Neural progenitor cell (in vitro differentiated cells): ENCODE measurements around the gene MICAL2. TPM values are rescaled to one million over a fixed set of nuclear protein-coding genes. Genes with fewer than 3 reads are reported as not detected.
A peak's percentile ranks its signal among the peaks of the same experiment; 100 is the strongest.

Experiments used
- DNase-seq: peaks from one replicate; pipeline ENCODE4 v3.0.0-alpha.2; 2016; ENCODE audit warnings: low spot score
- H2AFZ ChIP-seq: fragments of 200-600 bp; sonication (generic); replicated peaks from 2 replicates; pipeline ENCODE4 v1.6.1; 2016; ENCODE audit warnings: antibody characterized with exemption
- H3F3A ChIP-seq: fragments of 200-600 bp; sonication (generic); 2 replicates; pipeline ENCODE4 v1.6.1; 2016; ENCODE audit warnings: antibody characterized with exemption, low read depth
- H3K27ac ChIP-seq: fragments of 200-600 bp; sonication (generic); 2 replicates; pipeline ENCODE4 v1.5.1; 2016; ENCODE audit warnings: mild to moderate bottlenecking
- H3K27me3 ChIP-seq: fragments of 200-600 bp; sonication (generic); 2 replicates; pipeline ENCODE4 v1.6.1; 2016; ENCODE audit warnings: mild to moderate bottlenecking, moderate library complexity
- H3K36me3 ChIP-seq: fragments of 200-600 bp; sonication (generic); 2 replicates; pipeline ENCODE4 v1.5.1; 2016
- H3K4me1 ChIP-seq: fragments of 200-600 bp; sonication (generic); 2 replicates; pipeline ENCODE4 v1.6.1; 2016; ENCODE audit warnings: mixed run types
- H3K4me2 ChIP-seq: fragments of 200-600 bp; sonication (generic); 2 replicates; pipeline ENCODE4 v1.6.1; 2016
- H3K4me3 ChIP-seq: fragments of 200-600 bp; sonication (generic); 2 replicates; pipeline ENCODE4 v1.5.1; 2016
- H3K79me2 ChIP-seq: fragments of 200-600 bp; sonication (generic); 2 replicates; pipeline ENCODE4 v1.6.1; 2016; ENCODE audit warnings: low read depth
- H3K9ac ChIP-seq: fragments of 200-600 bp; sonication (generic); 2 replicates; pipeline ENCODE4 v1.6.1; 2016
- H3K9me3 ChIP-seq: fragments of 200-600 bp; sonication (generic); 2 replicates; pipeline ENCODE4 v1.5.1; 2016; ENCODE audit warnings: low read depth
- H4K20me1 ChIP-seq: fragments of 200-600 bp; sonication (generic); 2 replicates; pipeline ENCODE4 v1.6.1; 2016; ENCODE audit warnings: low read depth
- H3K27ac Mint-ChIP-seq: 3 replicates; pipeline ENCODE4 v1.8.0; 2021; ENCODE audit warnings: mixed read lengths
- H3K27me3 Mint-ChIP-seq: 2 replicates; pipeline ENCODE4 v1.8.0; 2022; ENCODE audit warnings: low read depth, mild to moderate bottlenecking, inconsistent platforms, moderate library complexity, mixed read lengths; ENCODE audit not compliant: insufficient read depth
- H3K36me3 Mint-ChIP-seq: 3 replicates; pipeline ENCODE4 v1.8.0; 2021; ENCODE audit warnings: mixed read lengths
- H3K4me1 Mint-ChIP-seq: 3 replicates; pipeline ENCODE4 v1.8.0; 2021; ENCODE audit warnings: mixed read lengths
- H3K4me3 Mint-ChIP-seq: 3 replicates; pipeline ENCODE4 v1.8.0; 2021; ENCODE audit warnings: mild to moderate bottlenecking, moderate library complexity, mixed read lengths
- H3K9me3 Mint-ChIP-seq: 3 replicates; pipeline ENCODE4 v1.8.0; 2020; ENCODE audit warnings: mixed read lengths
- EZH2 ChIP-seq: fragments of 200-600 bp; sonication (generic); IDR thresholded peaks from 2 replicates; pipeline ENCODE4 v1.6.1; 2017; ENCODE audit warnings: antibody characterized with exemption, mild to moderate bottlenecking, moderate library complexity
- EZH2phosphoT487 ChIP-seq: fragments of 200-600 bp; sonication (generic); IDR thresholded peaks from 2 replicates; pipeline ENCODE4 v1.6.1; 2017; ENCODE audit warnings: antibody characterized with exemption
- total RNA-seq: library from RNA; depleted of rRNA; stranded (reverse); fragments of >200 nt; gene quantifications from 2 replicates; pipeline ENCODE4 v1.2.3, GENCODE V29; 2015; ENCODE audit warnings: low replicate concordance
- TF ChIP-seq, protein P1 (sequence below): fragments of 200-600 bp; sonication (generic); IDR thresholded peaks from 2 replicates; pipeline ENCODE4 v1.5.1; 2017; ENCODE audit warnings: antibody characterized with exemption, mild to moderate bottlenecking

MICAL2 gene
- total RNA-seq, 1 donor from 2014 or later: 0.60 TPM

DNA sequence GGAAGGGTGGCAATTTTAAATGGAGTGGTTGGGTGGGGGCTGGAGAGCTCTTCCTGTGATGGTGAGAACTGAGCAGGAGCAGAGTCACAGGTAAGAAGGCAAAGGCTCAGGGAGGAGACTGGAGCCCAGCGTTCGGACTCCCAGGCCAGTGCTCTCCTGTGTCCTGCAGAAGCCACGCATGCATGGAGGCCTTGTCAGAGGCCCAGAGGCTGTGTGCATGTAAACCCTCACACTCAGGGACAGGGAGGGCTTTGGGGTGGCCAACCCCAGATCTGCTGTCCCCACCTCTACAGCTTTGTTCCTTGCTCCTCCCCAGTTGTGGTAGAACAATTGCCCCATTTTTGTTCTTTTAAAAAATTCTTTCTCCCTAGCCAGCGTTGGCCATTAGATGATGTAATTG lies 136.6 kb downstream of the MICAL2 start:
- Histone ChIP-seq H4K20me1 (no peaks in the 10 kb centered on the region), H3F3A (no peaks in the 10 kb centered on the region), H3K4me1 (peaks cover 38% of the 10 kb centered on the region), H3K9me3 (no peaks in the 10 kb centered on the region), H3K27ac (no peak overlapping the region), H2AFZ (no peak overlapping the region), H3K27me3 (no peaks in the 10 kb centered on the region), H3K79me2 (no peaks in the 10 kb centered on the region), H3K4me3 (no peak overlapping the region), H3K36me3 (no peaks in the 10 kb centered on the region), H3K4me2 (no peak overlapping the region), H3K9ac (no peak overlapping the region)
- peaks cover 8% of the 10 kb centered on the region for H3K27me3 Mint-ChIP-seq
- no peak overlapping the region for H3K4me3 Mint-ChIP-seq
- H3K36me3 Mint-ChIP-seq: no peaks in the 10 kb centered on the region
- no peak for TF ChIP-seq EZH2
- no peak for TF ChIP-seq EZH2phosphoT487
- TF ChIP-seq, protein P1, sequence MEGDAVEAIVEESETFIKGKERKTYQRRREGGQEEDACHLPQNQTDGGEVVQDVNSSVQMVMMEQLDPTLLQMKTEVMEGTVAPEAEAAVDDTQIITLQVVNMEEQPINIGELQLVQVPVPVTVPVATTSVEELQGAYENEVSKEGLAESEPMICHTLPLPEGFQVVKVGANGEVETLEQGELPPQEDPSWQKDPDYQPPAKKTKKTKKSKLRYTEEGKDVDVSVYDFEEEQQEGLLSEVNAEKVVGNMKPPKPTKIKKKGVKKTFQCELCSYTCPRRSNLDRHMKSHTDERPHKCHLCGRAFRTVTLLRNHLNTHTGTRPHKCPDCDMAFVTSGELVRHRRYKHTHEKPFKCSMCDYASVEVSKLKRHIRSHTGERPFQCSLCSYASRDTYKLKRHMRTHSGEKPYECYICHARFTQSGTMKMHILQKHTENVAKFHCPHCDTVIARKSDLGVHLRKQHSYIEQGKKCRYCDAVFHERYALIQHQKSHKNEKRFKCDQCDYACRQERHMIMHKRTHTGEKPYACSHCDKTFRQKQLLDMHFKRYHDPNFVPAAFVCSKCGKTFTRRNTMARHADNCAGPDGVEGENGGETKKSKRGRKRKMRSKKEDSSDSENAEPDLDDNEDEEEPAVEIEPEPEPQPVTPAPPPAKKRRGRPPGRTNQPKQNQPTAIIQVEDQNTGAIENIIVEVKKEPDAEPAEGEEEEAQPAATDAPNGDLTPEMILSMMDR: no peak
- no peak for DNase-seq
- peaks cover 21% of the 10 kb centered on the region for H3K4me1 Mint-ChIP-seq
- no peak overlapping the region for H3K27ac Mint-ChIP-seq
- H3K9me3 Mint-ChIP-seq: no peaks in the 10 kb centered on the region

DNA sequence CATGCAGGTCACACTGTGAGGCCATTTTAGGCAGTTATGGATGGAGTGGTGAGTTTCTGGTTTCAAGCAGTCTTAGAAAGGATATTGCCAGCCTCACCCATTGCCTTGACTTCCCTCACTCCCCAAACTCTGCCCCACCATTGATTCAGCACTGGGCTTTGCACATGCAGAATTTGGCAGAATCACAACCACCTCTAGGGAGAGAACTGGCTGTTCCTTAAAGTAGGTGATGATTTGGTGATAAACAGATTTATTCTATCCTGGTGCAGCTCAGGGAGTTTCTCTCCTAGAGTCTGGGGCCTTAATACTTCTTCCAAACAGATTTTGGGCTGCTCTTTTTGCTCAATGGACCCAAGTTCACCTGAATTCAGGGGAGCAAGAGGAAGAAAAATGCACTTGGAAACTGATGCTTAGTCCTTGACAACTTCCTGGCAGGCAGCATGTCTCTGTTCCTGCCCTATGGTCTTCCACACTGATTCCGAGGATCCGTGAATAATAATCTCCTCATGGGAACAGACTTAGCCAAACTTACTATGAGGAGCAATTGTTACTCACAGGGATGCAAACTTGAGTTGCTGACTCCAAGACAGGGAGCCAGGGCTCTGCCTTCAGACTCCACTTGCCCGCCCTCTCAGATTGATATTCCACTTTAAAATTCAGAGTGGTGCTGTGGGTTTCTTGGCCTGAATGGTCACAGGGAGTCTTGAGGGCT lies 137.3 kb downstream of the MICAL2 start:
- no peak for TF ChIP-seq EZH2phosphoT487
- TF ChIP-seq EZH2: no peak
- TF ChIP-seq, protein P1: no peak
- Mint-ChIP-seq H3K4me3 (no peak overlapping the region), H3K27me3 (peaks cover 8% of the 10 kb centered on the region), H3K4me1 (peaks cover 21% of the 10 kb centered on the region), H3K36me3 (no peaks in the 10 kb centered on the region), H3K9me3 (no peaks in the 10 kb centered on the region), H3K27ac (no peak overlapping the region)
- Histone ChIP-seq H3F3A (no peaks in the 10 kb centered on the region), H3K9ac (no peak overlapping the region), H3K27me3 (no peaks in the 10 kb centered on the region), H3K4me2 (no peak overlapping the region), H3K36me3 (no peaks in the 10 kb centered on the region), H2AFZ (no peak overlapping the region), H4K20me1 (no peaks in the 10 kb centered on the region), H3K9me3 (no peaks in the 10 kb centered on the region), H3K4me3 (no peak overlapping the region), H3K4me1 (peaks cover 36% of the 10 kb centered on the region), H3K79me2 (no peaks in the 10 kb centered on the region), H3K27ac (no peak overlapping the region)
- DNase-seq: no peak

- Histone ChIP-seq H3K4me2 (no peak overlapping the region), H2AFZ (peak overlapping the region; percentile 45), H3F3A (no peaks in the 10 kb centered on the region), H3K27me3 (no peaks in the 10 kb centered on the region), H3K4me3 (no peak overlapping the region), H3K4me1 (peaks cover 32% of the 10 kb centered on the region), H3K9ac (no peak overlapping the region), H3K79me2 (no peaks in the 10 kb centered on the region), H3K36me3 (no peaks in the 10 kb centered on the region), H3K27ac (no peak overlapping the region), H4K20me1 (no peaks in the 10 kb centered on the region), H3K9me3 (no peaks in the 10 kb centered on the region)
- H3K27ac Mint-ChIP-seq: no peak overlapping the region
- DNase-seq: peak; percentile 29
- TF ChIP-seq EZH2phosphoT487 (no peak), EZH2 (no peak)
- TF ChIP-seq, protein P1: no peak
- H3K36me3 Mint-ChIP-seq: no peaks in the 10 kb centered on the region
- no peak overlapping the region for H3K4me3 Mint-ChIP-seq
- H3K4me1 Mint-ChIP-seq: peaks cover 21% of the 10 kb centered on the region
- H3K9me3 Mint-ChIP-seq: no peaks in the 10 kb centered on the region
- H3K27me3 Mint-ChIP-seq: peaks cover 8% of the 10 kb centered on the region
Measured at GRCh38 chr11:12248330-12248729, 137.9 kb downstream of the MICAL2 start.
